ENCODE measurements around the gene TGFBR3L. TPM values are rescaled to one million over a fixed set of nuclear protein-coding genes. Genes with fewer than 3 reads are reported as not detected.

Gene TGFBR3L
- total RNA-seq, 1 experiment from 2014 or later: 2.9 TPM

GRCh38 chr19:7928334-7928706 is 13.7 kb downstream of the TGFBR3L start:
- DNase-seq (ENCODE audit: low read depth): no peak

GRCh38 chr19:7928741-7929701 is 14.4 kb downstream of the TGFBR3L start:
- peak; percentile 91 for DNase-seq (ENCODE audit: low read depth)

- DNase-seq (ENCODE audit: low read depth): peak; percentile 62
Observed at GRCh38 chr19:7930030-7930429, 15.4 kb downstream of the TGFBR3L start.

GRCh38 chr19:7930765-7931164 is 16.1 kb downstream of the TGFBR3L start:
- DNase-seq (ENCODE audit: low read depth): no peak

- DNase-seq (ENCODE audit: low read depth): no peak
Observed at GRCh38 chr19:7931221-7932061, 16.8 kb downstream of the TGFBR3L start.

- no peak for DNase-seq (ENCODE audit: low read depth)
Observed at GRCh38 chr19:7932276-7932929, 17.8 kb downstream of the TGFBR3L start.

GRCh38 chr19:7932930-7933300 is 18.3 kb downstream of the TGFBR3L start:
- DNase-seq (ENCODE audit: low read depth): no peak

- DNase-seq (ENCODE audit: low read depth): no peak
Observed at GRCh38 chr19:7933411-7933810, 18.8 kb downstream of the TGFBR3L start.

GRCh38 chr19:7933828-7934725 is 19.4 kb downstream of the TGFBR3L start:
- DNase-seq (ENCODE audit: low read depth): no peak

- DNase-seq (ENCODE audit: low read depth): no peak
Observed at GRCh38 chr19:7934766-7935165, 20.1 kb downstream of the TGFBR3L start.

GRCh38 chr19:7940841-7941240 is 26.2 kb downstream of the TGFBR3L start:
- no peak for DNase-seq (ENCODE audit: low read depth)

GRCh38 chr19:7941895-7942596 is 27.4 kb downstream of the TGFBR3L start:
- no peak for DNase-seq (ENCODE audit: low read depth)

- DNase-seq (ENCODE audit: low read depth): peak; percentile 12
Observed at GRCh38 chr19:7942981-7943443, 28.4 kb downstream of the TGFBR3L start.

GRCh38 chr19:7943444-7944176 is 29.0 kb downstream of the TGFBR3L start, which contains the start of gene TIMM44:
Gene TIMM44 (minus strand): TSS chr19:7943666. CDS start chr19:7943651, 15 bp downstream.
- DNase-seq (ENCODE audit: low read depth): peak; percentile 100

- DNase-seq (ENCODE audit: low read depth): peak; percentile 86
Observed at GRCh38 chr19:7944177-7944761, 29.6 kb downstream of the TGFBR3L start.

GRCh38 chr19:7947939-7948338 is 33.3 kb downstream of the TGFBR3L start:
- peak; percentile 31 for DNase-seq (ENCODE audit: low read depth)

- DNase-seq (ENCODE audit: low read depth): no peak
Observed at GRCh38 chr19:7953060-7953459, 38.4 kb downstream of the TGFBR3L start.

GRCh38 chr19:7953576-7953975 is 38.9 kb downstream of the TGFBR3L start:
- no peak for DNase-seq (ENCODE audit: low read depth)

- no peak for DNase-seq (ENCODE audit: low read depth)
Observed at GRCh38 chr19:7955696-7956095, 41.1 kb downstream of the TGFBR3L start.

All from M059J (cell line).